ENCODE measurements around the gene CPXM1. TPM values are rescaled to one million over a fixed set of nuclear protein-coding genes. Genes with fewer than 3 reads are reported as not detected.
A peak's percentile ranks its signal among the peaks of the same experiment; 100 is the strongest.

The CPXM1 gene
- total and polyA plus RNA-seq, 2 donors (not counting 3 experiments of a cell fraction or from before 2014, with no cell fraction given): 18.9 to 20.3 TPM

GRCh38 chr20:2845607-2846006 lies 45.2 kb upstream of the CPXM1 start:
- no TSS peak for BruUV-seq (replicated peaks)

GRCh38 chr20:2840967-2841531 lies 40.6 kb upstream of the CPXM1 start:
- CTCF ChIA-PET: interaction anchor here (1.2 to 2.4 kb wide), 3 partner anchors 11 to 88 kb away, joined by 3 to 15 read pairs (median 4); no protein-coding TSS in a partner anchor
- TSS peak; percentile 61 for BruUV-seq (replicated peaks)

More at GRCh38 chr20:2845607-2846006, 45.2 kb upstream of the CPXM1 start:
- Histone ChIP-seq H2AFZ (ENCODE audit: low read depth, low read length) (no peak overlapping the region), H3K4me3 (replicated peaks in 1 of 3; ENCODE audit: insufficient read depth in 1 of 3, low read depth in 1 of 3, low read length in 3 of 3) (no peak overlapping the region), H3K27ac (ENCODE audit: insufficient read depth, low read depth, low read length) (no peak overlapping the region), H3K9ac (replicated peaks; ENCODE audit: extremely low read depth, insufficient read depth, low read length) (no peak overlapping the region), H3K27me3 (ENCODE audit: control insufficient read depth in 2 of 2, insufficient read depth in 2 of 2, low read length in 2 of 2) (no peaks in the 10 kb centered on the region), H4K20me1 (replicated peaks; ENCODE audit: control insufficient read depth, extremely low read depth, insufficient read depth, low read length) (no peaks in the 10 kb centered on the region), H3K4me2 (ENCODE audit: insufficient read depth, low read length) (no peak overlapping the region), H3K36me3 (ENCODE audit: control insufficient read depth in 2 of 2, extremely low read depth in 1 of 2, insufficient read depth in 2 of 2, low read length in 2 of 2) (no peaks in the 10 kb centered on the region), H3K9me1 (replicated peaks; ENCODE audit: control insufficient read depth, extremely low read depth, insufficient read depth, low read length) (no peaks in the 10 kb centered on the region), H3K79me2 (ENCODE audit: control insufficient read depth, insufficient read depth, low read length) (peaks cover 3% of the 10 kb centered on the region), H3K4me1 (ENCODE audit: control insufficient read depth, extremely low read depth, insufficient read depth, low read length) (peaks cover 4% of the 10 kb centered on the region), H3K9me3 (replicated peaks; ENCODE audit: control insufficient read depth, insufficient read depth, low read length) (no peaks in the 10 kb centered on the region)
- intact Hi-C loops (cut with micrococcal nuclease): no loop called here
- DNase-seq (ENCODE audit: low read depth, low spot score) (no peak), FAIRE-seq (no peak)
- TF ChIP-seq POLR2AphosphoS5 (IDR thresholded peaks at IDR 0.05; ENCODE audit: insufficient read depth, low read depth, low read length): no peak
- POLR2A ChIA-PET: no interaction called here
- CTCF ChIA-PET: interaction anchor here (1.7 kb wide), 1 partner anchor 93 kb away, joined by 4 read pairs; no protein-coding TSS in a partner anchor
- dilution Hi-C loops (cut with MboI; ENCODE audit: extremely low pct_ligation_motif_present, low sequenced_read_pairs): no loop called here

More at GRCh38 chr20:2840967-2841531, 40.6 kb upstream of the CPXM1 start:
- Histone ChIP-seq H3K27ac (ENCODE audit: insufficient read depth, low read depth, low read length) (peak overlapping the region; percentile 16), H3K4me3 (replicated peaks in 1 of 3; ENCODE audit: insufficient read depth in 1 of 3, low read depth in 1 of 3, low read length in 3 of 3) (peak overlapping the region; percentile 80 to 92 (median 81)), H3K4me2 (ENCODE audit: insufficient read depth, low read length) (peak overlapping the region; percentile 94), H3K36me3 (ENCODE audit: control insufficient read depth in 2 of 2, extremely low read depth in 1 of 2, insufficient read depth in 2 of 2, low read length in 2 of 2) (peaks cover 0 to 2% of the 10 kb centered on the region in 2 experiments), H2AFZ (ENCODE audit: low read depth, low read length) (peak overlapping the region; percentile 93), H3K9me3 (replicated peaks; ENCODE audit: control insufficient read depth, insufficient read depth, low read length) (no peaks in the 10 kb centered on the region), H3K9ac (replicated peaks; ENCODE audit: extremely low read depth, insufficient read depth, low read length) (peak overlapping the region; percentile 56), H3K79me2 (ENCODE audit: control insufficient read depth, insufficient read depth, low read length) (peaks cover 3% of the 10 kb centered on the region), H3K27me3 (ENCODE audit: control insufficient read depth in 2 of 2, insufficient read depth in 2 of 2, low read length in 2 of 2) (no peaks in the 10 kb centered on the region), H3K4me1 (ENCODE audit: control insufficient read depth, extremely low read depth, insufficient read depth, low read length) (peaks cover 4% of the 10 kb centered on the region), H4K20me1 (replicated peaks; ENCODE audit: control insufficient read depth, extremely low read depth, insufficient read depth, low read length) (no peaks in the 10 kb centered on the region), H3K9me1 (replicated peaks; ENCODE audit: control insufficient read depth, extremely low read depth, insufficient read depth, low read length) (no peaks in the 10 kb centered on the region)
- TF ChIP-seq POLR2A (IDR thresholded peaks at IDR 0.05; ENCODE audit: low read depth, low read length): no peak
- no peak for TF ChIP-seq CTCF (IDR thresholded peaks at IDR 0.05; ENCODE audit: extremely low read depth in 1 of 2, insufficient read depth in 1 of 2, low read depth in 1 of 2, low read length in 2 of 2)
- no peak for TF ChIP-seq FOS (IDR thresholded peaks at IDR 0.05; ENCODE audit: borderline replicate concordance, insufficient read depth, low read length)
- no peak for TF ChIP-seq MYC (IDR thresholded peaks at IDR 0.05; ENCODE audit: low read depth, low read length)
- TF ChIP-seq POLR2AphosphoS5 (IDR thresholded peaks at IDR 0.05; ENCODE audit: insufficient read depth, low read depth, low read length): no peak
- no peak for TF ChIP-seq MAX (IDR thresholded peaks at IDR 0.05; ENCODE audit: insufficient read depth, insufficient read length)
- intact Hi-C loops (cut with micrococcal nuclease) (loop anchor here (2.0 kb wide), 1 partner anchor 32 kb away; the partner anchor contains the start of gene PTPRA), dilution Hi-C loops (cut with MboI; ENCODE audit: extremely low pct_ligation_motif_present, low sequenced_read_pairs) (no loop called here)
- FAIRE-seq (peak; percentile 62), DNase-seq (ENCODE audit: low read depth, low spot score) (peak; percentile 59)
- POLR2A ChIA-PET: no interaction called here

Data from endothelial cell of umbilical vein (primary cell).